Stimulated activated CD8-positive, alpha-beta memory T cell treated with anti-CD3 and anti-CD28 coated beads, Interleukin-15, amount 100 ng/mL, for 48 hours (primary cell): ENCODE data around the gene DDX59.
"Not testable (repeated sequence)": the region's sequence is repeated elsewhere in the genome, so short reads cannot be mapped to it uniquely, and the experiment has no call there.

Experiments used
- DNase-seq, 2 donors: peaks; one replicate each; pipeline ENCODE4 v3.0.0-alpha.2; 2020; ENCODE audit warnings: low read depth in 2 of 2

Gene DDX59

GRCh38 chr1:200670242-200671118 is 773 bp upstream of the DDX59 start:
- DNase-seq: no peak

GRCh38 chr1:200668514-200669313 is 993 bp downstream of the DDX59 start:
- DNase-seq: no peak

DNA sequence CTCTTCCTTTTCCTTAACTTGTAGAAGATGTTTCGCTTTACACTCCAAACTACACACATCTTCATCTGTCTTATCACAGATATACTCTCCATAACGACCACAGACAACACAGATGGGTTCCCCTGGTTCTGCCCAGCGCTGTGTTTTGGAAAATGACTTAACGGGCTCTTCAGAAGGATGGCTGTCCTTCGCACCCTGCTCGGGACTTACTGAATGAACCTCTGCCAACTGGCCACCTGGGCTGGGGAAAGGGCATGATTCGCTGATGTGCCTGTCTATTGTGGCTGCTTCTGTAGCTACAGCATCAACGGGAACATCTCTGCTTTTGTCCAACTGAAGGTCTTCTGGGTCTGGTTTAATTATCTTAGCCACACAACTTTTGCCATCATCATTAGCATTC is 3.4 kb downstream of the DDX59 start:
- DNase-seq: no peak

DNA sequence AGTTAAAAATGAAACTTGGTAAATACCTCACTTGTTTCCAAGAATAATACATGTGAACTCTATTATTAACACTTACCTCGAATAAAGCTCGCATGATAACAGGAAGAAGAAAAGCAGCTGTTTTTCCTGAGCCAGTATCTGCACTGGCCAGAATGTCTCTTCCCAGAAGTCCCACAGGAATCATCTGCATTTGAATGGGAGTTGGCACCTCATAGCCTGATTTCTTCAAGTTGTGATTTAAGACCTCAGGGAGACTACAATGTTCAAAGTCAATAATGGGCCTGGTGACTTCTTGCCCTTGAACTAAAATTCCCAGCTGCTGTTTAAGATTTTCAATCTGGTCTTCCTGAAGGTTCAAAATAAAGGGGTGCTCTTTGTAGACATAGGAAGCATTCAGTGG is 3.8 kb downstream of the DDX59 start:
- no peak for DNase-seq

GRCh38 chr1:200660719-200661118 is 9.0 kb downstream of the DDX59 start:
- no peak for DNase-seq

- no peak for DNase-seq
These were observed 10.4 kb downstream of the DDX59 start for GRCh38 chr1:200659269-200659668.

- no peak for DNase-seq
These were observed 11.5 kb downstream of the DDX59 start for GRCh38 chr1:200658037-200658818.

DNA sequence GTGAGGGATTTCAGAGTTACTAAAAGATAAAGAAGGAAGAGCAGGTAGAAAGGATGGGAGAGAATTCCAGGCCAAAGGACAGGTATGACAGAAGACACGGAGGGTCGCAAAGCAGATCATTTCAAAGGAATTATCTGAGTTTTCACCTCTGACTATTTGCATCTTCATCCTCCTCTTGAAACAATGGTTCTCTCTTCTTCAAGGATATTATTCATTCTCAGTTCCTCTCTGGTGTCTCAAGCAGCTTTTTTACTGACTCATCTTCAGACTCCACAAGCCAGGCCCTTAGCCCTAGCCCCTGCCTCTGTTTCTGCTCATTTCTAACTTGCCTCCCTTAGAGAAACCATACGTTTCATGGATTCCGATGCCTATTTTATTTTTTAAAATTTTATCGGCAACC is 15.0 kb downstream of the DDX59 start:
- DNase-seq: no peak

DNA sequence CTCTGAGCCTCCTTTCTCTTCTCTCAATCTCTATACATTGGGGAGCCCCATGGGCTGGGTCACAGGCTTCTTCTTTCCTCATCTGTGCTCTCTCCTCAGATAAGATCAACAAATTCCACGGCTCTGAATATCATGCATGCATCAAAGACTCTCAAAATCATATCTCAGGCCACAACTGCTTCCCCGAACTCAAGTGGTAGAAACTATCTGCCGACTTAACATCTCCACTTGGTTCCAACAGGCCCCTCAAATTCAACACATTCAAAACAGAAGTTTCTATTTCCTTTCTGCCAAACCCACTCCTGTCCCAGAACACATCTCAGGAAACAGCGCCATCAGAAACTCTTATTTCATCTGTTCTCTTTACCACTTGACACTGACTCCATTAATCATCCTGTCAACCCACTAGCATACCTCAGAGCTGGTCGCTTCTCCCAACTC is 16.7 kb downstream of the DDX59 start:
- DNase-seq: no peak

- no peak for DNase-seq
These were observed 17.3 kb downstream of the DDX59 start for GRCh38 chr1:200652378-200652777.

DNA sequence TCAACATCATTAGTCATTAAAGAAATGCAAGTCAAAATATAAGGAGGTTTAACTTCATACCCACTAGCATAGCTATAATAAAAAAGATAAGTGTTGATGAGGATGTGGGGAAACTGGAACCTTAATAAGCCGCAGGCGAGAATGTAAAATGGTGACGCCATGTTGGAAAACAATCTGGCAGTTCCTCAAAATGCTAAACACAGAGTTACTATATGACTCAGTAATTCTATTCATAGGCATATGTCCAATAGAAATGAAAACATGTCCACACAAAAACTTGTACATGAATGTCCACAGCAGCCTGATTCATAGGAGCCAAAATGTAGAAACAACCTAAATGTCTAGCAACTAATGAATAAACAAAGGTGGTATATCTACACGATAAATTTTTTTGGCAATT is 23.2 kb downstream of the DDX59 start:
- no peak for DNase-seq

DNA sequence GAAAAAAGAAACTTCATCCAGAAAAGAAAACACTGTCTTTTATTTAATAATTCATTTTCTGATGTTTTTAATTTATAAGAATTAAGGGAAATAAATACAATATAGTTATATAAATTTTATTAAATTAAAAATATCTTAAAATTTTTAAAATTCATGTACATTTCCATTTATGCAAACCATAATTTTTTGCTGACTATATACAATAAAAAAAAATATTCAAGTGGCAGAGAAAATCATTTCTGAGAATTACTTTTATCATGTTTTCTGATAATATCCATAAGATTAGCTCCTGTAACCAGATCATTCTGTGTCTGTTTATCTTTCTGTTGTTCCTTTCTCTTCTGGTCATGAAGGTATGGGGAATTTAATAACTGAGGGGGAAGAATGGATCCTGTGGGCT is 25.7 kb downstream of the DDX59 start:
- DNase-seq: no peak

DNA sequence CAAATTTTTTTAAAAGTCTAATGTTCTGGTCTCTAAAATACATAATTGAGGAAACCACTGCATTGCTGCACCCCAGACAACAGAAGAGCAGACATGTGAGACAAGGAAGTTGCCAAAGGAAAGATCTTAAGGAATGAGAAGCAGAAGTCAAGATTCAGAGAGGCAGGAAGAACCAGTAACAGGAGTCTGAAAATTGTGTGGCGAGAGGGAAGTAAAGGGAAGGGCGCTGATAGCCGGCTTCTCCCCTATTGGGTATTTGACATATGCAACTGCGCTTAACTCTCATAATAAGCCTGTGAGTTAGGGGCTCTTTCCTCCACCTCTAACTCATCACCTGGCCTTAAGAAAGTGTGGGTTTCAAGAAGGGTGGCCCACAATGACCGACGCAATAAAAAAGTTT is 27.2 kb downstream of the DDX59 start:
- DNase-seq: no peak

- no peak for DNase-seq
These were observed 28.7 kb downstream of the DDX59 start for GRCh38 chr1:200640963-200641401.

DNA sequence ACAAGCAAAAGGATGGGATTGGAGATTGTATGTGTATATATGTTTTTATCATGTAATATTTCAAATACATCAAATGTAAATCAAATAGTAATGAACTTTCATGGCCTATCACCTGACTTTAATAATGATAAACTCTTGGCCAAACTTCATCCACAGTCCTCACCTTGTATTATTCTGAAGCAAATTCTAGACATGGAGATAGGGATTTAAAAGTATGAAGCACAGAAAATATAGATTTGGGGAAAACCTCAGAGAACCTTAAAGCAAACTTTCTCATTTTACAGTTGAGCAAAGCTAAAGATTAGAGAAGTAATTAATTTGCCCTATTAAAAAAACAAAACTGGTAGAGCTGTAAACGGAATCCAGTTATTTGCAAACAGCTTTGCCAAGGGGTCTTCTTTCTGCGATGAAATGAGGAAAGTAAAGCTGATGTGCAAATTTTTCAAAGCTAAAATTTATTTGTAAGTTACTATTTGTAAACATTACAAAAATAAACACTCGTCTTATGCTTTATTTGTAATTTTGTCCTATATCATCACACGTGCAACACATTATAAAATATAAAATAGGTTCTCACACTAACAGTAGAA is 29.2 kb downstream of the DDX59 start:
- DNase-seq: no peak

DNA sequence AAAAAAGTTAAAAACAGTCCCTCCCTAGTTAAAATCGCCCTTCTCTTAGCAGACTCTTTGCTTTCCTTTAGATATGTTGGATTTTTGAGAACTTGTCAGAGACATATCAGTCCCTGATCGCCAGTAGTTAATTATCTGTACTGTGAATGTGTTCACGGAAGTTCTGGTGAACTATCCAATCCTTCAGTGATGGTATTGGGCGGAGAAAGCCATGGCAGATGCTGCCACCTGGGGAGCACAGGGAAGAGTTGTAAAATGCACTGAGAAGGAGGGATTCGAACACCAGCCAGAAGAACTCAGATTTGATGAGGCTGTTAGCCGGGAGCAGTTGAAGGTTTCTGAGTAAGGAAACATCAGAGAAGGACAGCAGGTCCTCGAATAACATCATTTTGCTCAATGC is 31.6 kb downstream of the DDX59 start:
- DNase-seq: no peak

DNA sequence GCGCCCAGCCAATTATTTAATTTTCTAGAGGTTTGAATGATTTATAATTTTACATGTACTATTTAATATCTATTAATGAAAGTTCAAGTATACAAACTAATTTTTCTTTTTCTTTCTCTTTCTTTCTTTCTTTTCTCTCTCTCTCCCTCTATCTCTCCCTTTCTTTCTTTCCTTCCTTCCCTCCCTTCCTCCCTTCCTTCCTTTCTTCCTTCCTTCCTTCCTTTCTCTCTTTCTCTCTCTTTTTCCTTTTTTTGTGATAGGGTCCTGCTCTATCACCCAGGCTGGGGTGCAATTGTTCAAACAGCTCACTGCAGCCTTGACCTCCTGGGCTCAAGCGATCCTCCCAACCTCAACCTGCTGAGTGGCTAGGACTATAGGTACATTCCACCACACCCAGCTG is 33.0 kb downstream of the DDX59 start:
- DNase-seq: no peak

DNA sequence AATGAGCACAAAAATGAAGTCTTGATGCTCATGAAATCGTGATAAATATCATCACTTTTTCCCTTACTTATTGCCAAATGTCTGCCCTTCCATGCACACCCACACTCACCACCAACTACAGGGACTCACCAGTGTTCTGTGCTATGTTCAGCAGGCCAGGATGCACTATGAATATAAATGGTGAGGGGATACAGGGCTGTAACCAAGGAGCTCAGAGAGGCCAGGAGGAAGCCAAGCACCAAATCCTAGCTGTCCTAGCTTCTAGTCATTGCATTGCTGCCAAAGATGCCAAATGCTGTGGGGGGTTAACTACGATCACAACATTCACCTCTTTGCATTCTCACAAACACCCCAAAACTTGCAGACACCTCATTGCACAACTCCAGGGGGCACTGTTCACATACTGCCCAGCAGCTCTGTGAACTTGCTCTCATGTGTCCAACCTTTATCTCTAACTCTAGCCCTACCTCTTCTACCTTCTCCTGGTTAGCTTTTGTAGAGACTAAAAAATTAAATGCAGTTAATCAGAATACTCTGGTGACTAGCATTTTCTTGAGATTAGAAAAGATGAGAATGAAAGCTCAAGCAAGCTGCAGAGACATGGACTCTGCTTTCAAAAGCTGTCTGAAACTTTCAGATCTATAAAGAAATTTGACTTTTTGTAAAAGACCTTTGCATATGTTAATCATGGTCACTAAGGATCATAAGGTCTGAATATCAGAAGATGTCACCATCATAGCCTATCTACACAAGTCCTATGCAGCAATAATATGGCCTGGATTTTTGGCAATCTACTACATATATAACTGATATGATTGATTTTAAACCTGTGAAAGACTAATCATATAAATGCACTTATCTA is 35.2 kb downstream of the DDX59 start:
- DNase-seq: no peak

DNA sequence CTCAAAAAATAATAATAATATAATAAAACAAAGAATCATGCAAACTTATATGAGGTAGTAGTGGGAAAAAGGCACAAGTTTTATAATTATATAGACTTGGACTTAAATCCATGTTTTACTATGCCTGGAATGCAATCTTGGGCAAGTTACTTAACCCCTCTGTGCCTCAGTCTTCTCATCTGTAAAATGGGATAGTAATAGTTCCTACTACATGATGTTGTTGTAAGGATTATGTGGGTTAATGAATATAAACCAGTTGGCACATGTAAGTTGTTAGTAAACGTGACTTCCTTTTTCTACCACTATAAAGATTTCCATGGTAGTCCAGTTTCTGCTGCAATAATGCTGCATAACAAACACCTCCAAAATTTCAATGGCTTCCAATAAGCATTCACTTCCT is 38.3 kb downstream of the DDX59 start:
- DNase-seq: no peak

DNA sequence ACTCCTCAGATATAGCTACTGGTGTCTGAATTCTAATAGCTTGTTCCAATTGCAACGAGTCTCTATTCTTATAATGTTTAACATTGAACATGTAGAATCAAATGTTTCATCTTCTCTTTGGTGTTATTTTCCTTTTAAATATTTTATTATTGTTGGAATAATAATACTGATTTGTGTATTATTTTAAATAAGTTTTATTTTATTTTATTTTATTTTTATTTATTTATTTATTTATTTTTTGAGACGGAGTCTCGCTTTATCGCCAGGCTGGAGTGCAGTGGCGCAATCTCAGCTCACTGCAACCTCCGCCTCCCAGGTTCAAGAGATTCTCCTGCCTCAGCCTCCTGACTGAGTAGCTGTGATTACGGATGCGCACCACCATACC is 39.2 kb downstream of the DDX59 start:
- DNase-seq: not testable (repeated sequence)
